A673 (cell line): Measurements from ENCODE around the gene TUT7. TPM values are rescaled to one million over a fixed set of nuclear protein-coding genes. Genes with fewer than 3 reads are reported as not detected.

Source experiments
- BruUV-seq: library from RNA; stranded (reverse); fragments of 400-500 nt; replicated peaks from 2 replicates; lab custom pipeline; 2021; lab: Mats Ljungman, UMichigan
- CTCF ChIA-PET: fragments of 300-600 bp; sonication (Branson Sonifier 250); formaldehyde crosslinking; loops from one replicate; lab custom pipeline; 2022; ENCODE audit warnings: antibody characterized with exemption; lab: Charles Lee
- POLR2A ChIA-PET: fragments of 300-600 bp; sonication (Branson Sonifier 250); formaldehyde crosslinking; loops from one replicate; lab custom pipeline; 2022; ENCODE audit warnings: antibody characterized with exemption; ENCODE audit not compliant: low non-redundant PET; lab: Charles Lee
- DNase-seq: peaks from one replicate; pipeline ENCODE4 v3.0.0-alpha.2; 2015; ENCODE audit warnings: low spot score
- H3K27ac ChIP-seq: fragments of 200-600 bp; sonication (generic); 2 replicates; pipeline ENCODE4 v1.5.1; 2016; ENCODE audit warnings: mixed run types, low read depth, mild to moderate bottlenecking, mixed read lengths, antibody characterized with exemption, low read length; ENCODE audit not compliant: poor library complexity, severe bottlenecking
- H3K27me3 ChIP-seq: fragments of 200-600 bp; sonication (generic); replicated peaks from 2 replicates; pipeline ENCODE4 v1.6.1; 2017; ENCODE audit warnings: mixed run types, low read depth, mild to moderate bottlenecking, mixed read lengths, antibody characterized with exemption, low read length; ENCODE audit not compliant: insufficient read depth, poor library complexity
- H3K36me3 ChIP-seq: fragments of 200-600 bp; sonication (generic); 2 replicates; pipeline ENCODE4 v1.6.1; 2016; ENCODE audit warnings: mixed run types, mild to moderate bottlenecking, mixed read lengths, antibody characterized with exemption, low read length; ENCODE audit not compliant: insufficient read depth, poor library complexity, severe bottlenecking
- H3K4me1 ChIP-seq: fragments of 200-600 bp; sonication (generic); 2 replicates; pipeline ENCODE4 v1.6.1; 2017; ENCODE audit warnings: mixed run types, mild to moderate bottlenecking, mixed read lengths, antibody characterized with exemption, low read length; ENCODE audit not compliant: insufficient read depth, poor library complexity, severe bottlenecking
- H3K4me3 ChIP-seq: fragments of 200-600 bp; sonication (generic); 2 replicates; pipeline ENCODE4 v1.5.1; 2016; ENCODE audit warnings: low read depth, mixed run types, mild to moderate bottlenecking, mixed read lengths, low read length; ENCODE audit not compliant: poor library complexity, severe bottlenecking
- H3K9me3 ChIP-seq: fragments of 200-600 bp; sonication (generic); 2 replicates; pipeline ENCODE4 v1.6.1; 2016; ENCODE audit warnings: mixed run types, low read depth, mild to moderate bottlenecking, mixed read lengths, antibody characterized with exemption, low read length; ENCODE audit not compliant: poor library complexity, severe bottlenecking
- EZH2 ChIP-seq: fragments of 200-600 bp; sonication (generic); IDR thresholded peaks from 2 replicates; pipeline ENCODE4 v1.6.1; 2017; ENCODE audit warnings: borderline replicate concordance, low read depth, mild to moderate bottlenecking, mixed read lengths, antibody characterized with exemption, low read length; ENCODE audit not compliant: poor library complexity, severe bottlenecking
- intact Hi-C: fragments of 100-400 bp; cut with micrococcal nuclease; formaldehyde crosslinking; loops from one replicate; pipeline ENCODE4 v1.10.0; 2022; ENCODE audit not compliant: unreplicated experiment
- total RNA-seq: library from RNA; stranded (reverse); gene quantifications from 2 replicates; pipeline ENCODE4 v1.2.3, GENCODE V29; 2021
- TF ChIP-seq, protein P1 (sequence below): fragments of 300-800, 200-600 bp; sonication (generic); conservative IDR thresholded peaks from 2 replicates; pipeline ENCODE4 v1.5.1; 2017; ENCODE audit warnings: low read depth, mild to moderate bottlenecking, antibody characterized with exemption, low read length, moderate library complexity, mixed read lengths

Gene TUT7
- total RNA-seq, 1 experiment from 2014 or later: 22.7 TPM

DNA sequence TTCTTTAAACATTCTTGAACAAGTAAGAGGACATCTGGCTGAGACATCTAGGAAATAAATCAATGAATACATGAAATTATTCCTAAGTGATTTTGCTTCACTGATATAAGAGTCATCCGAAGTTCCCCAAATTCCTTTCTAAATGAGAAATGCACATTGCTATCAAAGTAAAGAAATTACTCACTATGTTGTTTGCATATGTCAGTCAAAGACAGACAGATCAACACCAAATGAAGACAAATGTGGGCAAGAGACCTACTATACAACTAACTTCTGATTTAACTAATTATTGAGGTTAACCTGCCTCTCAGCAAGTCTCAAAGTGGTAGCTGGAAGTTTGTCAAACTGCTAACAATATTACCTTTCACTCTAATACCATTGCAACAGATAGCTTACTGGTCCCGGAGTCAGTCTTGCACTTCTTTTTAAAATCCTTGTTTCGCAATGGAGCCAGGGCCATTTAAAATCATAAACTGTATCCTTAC lies 13.2 kb downstream of the TUT7 start:
- H3K27ac ChIP-seq: no peak overlapping the region
- no peaks in the 10 kb centered on the region for H3K27me3 ChIP-seq
- no peaks in the 10 kb centered on the region for H3K4me1 ChIP-seq
- CTCF ChIA-PET: no interaction called here
- BruUV-seq: no TSS peak
- DNase-seq: no peak
- no peak overlapping the region for H3K4me3 ChIP-seq
- H3K9me3 ChIP-seq: no peaks in the 10 kb centered on the region
- no peak for TF ChIP-seq EZH2
- TF ChIP-seq, protein P1, sequence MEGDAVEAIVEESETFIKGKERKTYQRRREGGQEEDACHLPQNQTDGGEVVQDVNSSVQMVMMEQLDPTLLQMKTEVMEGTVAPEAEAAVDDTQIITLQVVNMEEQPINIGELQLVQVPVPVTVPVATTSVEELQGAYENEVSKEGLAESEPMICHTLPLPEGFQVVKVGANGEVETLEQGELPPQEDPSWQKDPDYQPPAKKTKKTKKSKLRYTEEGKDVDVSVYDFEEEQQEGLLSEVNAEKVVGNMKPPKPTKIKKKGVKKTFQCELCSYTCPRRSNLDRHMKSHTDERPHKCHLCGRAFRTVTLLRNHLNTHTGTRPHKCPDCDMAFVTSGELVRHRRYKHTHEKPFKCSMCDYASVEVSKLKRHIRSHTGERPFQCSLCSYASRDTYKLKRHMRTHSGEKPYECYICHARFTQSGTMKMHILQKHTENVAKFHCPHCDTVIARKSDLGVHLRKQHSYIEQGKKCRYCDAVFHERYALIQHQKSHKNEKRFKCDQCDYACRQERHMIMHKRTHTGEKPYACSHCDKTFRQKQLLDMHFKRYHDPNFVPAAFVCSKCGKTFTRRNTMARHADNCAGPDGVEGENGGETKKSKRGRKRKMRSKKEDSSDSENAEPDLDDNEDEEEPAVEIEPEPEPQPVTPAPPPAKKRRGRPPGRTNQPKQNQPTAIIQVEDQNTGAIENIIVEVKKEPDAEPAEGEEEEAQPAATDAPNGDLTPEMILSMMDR: no peak
- H3K36me3 ChIP-seq: peaks cover 73% of the 10 kb centered on the region
- intact Hi-C loops: no loop called here
- POLR2A ChIA-PET: interaction anchor here (0.6 kb wide), 1 partner anchor 43 kb away, joined by 4 read pairs; no protein-coding TSS in a partner anchor

DNA sequence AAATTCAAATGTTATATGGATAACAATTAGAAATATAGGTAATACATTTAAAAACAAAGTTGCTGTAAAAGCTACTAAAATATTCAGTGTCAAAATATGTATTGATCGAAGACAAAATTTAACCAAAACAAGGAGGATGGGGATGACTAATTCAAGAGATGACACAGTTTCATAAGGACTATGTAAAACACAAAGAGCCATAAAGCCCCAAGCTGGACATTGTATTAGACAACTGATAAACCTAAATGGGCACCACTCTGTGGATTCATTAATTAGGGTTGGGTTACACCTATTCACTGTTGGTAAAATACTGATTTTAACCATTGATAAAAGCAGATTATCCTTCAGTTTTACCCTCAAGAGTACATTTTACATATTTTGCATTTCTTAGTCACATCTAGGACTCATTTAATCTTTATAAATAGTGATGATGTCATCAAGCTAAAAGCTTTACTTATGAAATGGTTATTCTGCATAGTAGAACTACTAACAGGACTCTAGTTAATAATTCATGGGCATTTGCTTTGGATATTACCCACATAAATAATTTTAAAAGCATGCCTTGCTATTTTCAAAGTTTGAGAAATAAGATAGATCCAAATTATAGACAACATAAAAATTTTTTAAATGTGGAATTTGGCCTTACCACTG lies 13.7 kb downstream of the TUT7 start:
- no peaks in the 10 kb centered on the region for H3K27me3 ChIP-seq
- no peak overlapping the region for H3K27ac ChIP-seq
- H3K9me3 ChIP-seq: no peaks in the 10 kb centered on the region
- BruUV-seq: no TSS peak
- H3K4me3 ChIP-seq: no peak overlapping the region
- ChIA-PET POLR2A (interaction anchor here (0.6 to 0.7 kb wide), 2 partner anchors 43 to 185 kb away, joined by 3 to 4 read pairs; no protein-coding TSS in a partner anchor), CTCF (no interaction called here)
- TF ChIP-seq, protein P1: no peak
- TF ChIP-seq EZH2: no peak
- H3K36me3 ChIP-seq: peaks cover 77% of the 10 kb centered on the region
- DNase-seq: no peak
- intact Hi-C loops: no loop called here
- no peaks in the 10 kb centered on the region for H3K4me1 ChIP-seq

DNA sequence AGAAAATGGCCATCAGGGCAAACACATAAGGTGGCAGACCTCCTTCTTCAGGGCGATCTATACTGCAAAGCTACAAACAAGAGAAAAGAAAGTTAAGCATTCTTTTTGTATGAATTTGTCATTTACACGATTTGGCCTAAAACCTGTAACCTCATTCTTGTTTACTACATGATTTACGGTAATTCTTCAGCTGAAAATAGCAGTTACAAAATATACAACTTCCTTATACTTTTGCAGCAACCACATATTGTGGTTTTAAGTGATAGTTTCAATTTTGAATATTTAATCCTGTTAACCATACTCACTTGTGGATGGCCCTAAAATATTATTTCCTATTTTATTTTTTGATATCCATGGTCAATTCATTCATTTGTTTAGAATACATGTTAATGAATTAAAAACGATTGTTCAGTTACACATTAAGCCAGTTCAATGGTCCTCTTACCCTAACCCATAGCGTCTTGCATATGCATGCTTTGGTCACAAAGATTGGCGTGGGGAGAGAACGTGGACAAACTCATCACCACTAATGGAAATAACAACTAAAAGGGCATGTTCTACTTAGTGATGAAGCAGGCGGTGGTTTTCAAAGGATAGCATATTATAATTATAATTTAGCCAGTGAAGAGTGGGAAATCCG lies 16.6 kb downstream of the TUT7 start:
- Histone ChIP-seq H3K4me1 (no peaks in the 10 kb centered on the region), H3K27me3 (no peaks in the 10 kb centered on the region), H3K36me3 (peaks cover 59% of the 10 kb centered on the region), H3K27ac (no peak overlapping the region), H3K4me3 (no peak overlapping the region), H3K9me3 (no peaks in the 10 kb centered on the region)
- ChIA-PET CTCF (no interaction called here), POLR2A (no interaction called here)
- TF ChIP-seq, protein P1: no peak
- TF ChIP-seq EZH2: no peak
- no TSS peak for BruUV-seq
- DNase-seq: no peak
- intact Hi-C loops: no loop called here
